Left renal cortex interstitium (tissue), 4 donors: ENCODE results near the gene PALLD. TPM values are rescaled to one million over a fixed set of nuclear protein-coding genes. Genes with fewer than 3 reads are reported as not detected.

Experiments
- polyA plus RNA-seq, 4 donors: library from polyadenylated mRNA; unstranded; fragments of 120-200 nt; gene quantifications; one replicate each; pipeline ENCODE4 v1.2.1, GENCODE V29; 2013; ENCODE audit not compliant: insufficient read length in 4 of 4

Gene PALLD
- polyA plus RNA-seq, 4 donors = 171 to 242 (median 194) TPM

Other genes starting within 250 kb of the PALLD start
- gene DDX60, start 178.3 kb upstream of the PALLD start, polyA plus RNA-seq = 10 to 100 TPM in 2 of 4 donors, 1 to 10 TPM in 2; 8.2 to 14.8 (median 10.1) TPM
- gene DDX60L, start 16.6 kb upstream of the PALLD start, polyA plus RNA-seq = 10 to 100 TPM in 1 of 4 donors, 1 to 10 TPM in 3; 8.6 to 10.5 (median 9.4) TPM